Heart right ventricle (tissue), 16 donors: ENCODE data around the gene ZIC1. TPM values are rescaled to one million over a fixed set of nuclear protein-coding genes. Genes with fewer than 3 reads are reported as not detected.

Source experiments
- ATAC-seq, 8 donors: fragments of 200-7000 bp; cut with Tn5 transposase; one replicate each; pipeline ENCODE4 v1.9.1; 2020; ENCODE audit warnings: mild to moderate bottlenecking in 8 of 8, moderate library complexity in 8 of 8, moderate number of reproducible peaks in 1 of 8
- DNase-seq, 2 donors: peaks; one replicate each; pipeline ENCODE4 v3.0.0-alpha.2; 2020
- H3K27ac ChIP-seq, 10 donors: fragments of 200-600 bp; sonication (generic) in 2 of 10; one replicate each; pipeline versions ENCODE4 v1.5.0 to v1.8.0; 2020 to 2022; ENCODE audit warnings: mild to moderate bottlenecking in 3 of 10
- H3K27me3 ChIP-seq, 7 donors: fragments of 200-600 bp; one replicate each; pipeline ENCODE4 v1.8.0; 2021 to 2022; ENCODE audit warnings: mild to moderate bottlenecking in 2 of 7
- H3K36me3 ChIP-seq, 9 donors: fragments of 200-600 bp; sonication (generic) in 1 of 9; one replicate each; pipeline versions ENCODE4 v1.5.0 to v1.8.0; 2020 to 2022; ENCODE audit warnings: mild to moderate bottlenecking in 2 of 9
- H3K4me1 ChIP-seq, 9 donors: fragments of 200-600 bp; sonication (generic) in 1 of 9; one replicate each; pipeline versions ENCODE4 v1.5.0 to v1.8.0; 2020 to 2022; ENCODE audit warnings: mild to moderate bottlenecking in 4 of 9
- H3K4me3 ChIP-seq, 10 donors: fragments of 200-600 bp; sonication (generic) in 2 of 10; one replicate each; pipeline versions ENCODE4 v1.5.0 to v1.8.0; 2020 to 2022; ENCODE audit warnings: mild to moderate bottlenecking in 7 of 10, moderate library complexity in 2 of 10
- H3K9me3 ChIP-seq, 11 donors: fragments of 200-600 bp in 10 of 11; sonication (generic) in 2 of 11; one replicate each; pipeline versions ENCODE4 v1.5.0 to v1.8.0; 2013 to 2022; ENCODE audit warnings: mild to moderate bottlenecking in 2 of 11, control low read depth in 1 of 11, moderate library complexity in 1 of 11
- WGBS, 2 donors: extraction: QIAGEN DNeasy Blood & Tissue Kit; methylation state at CpG; one replicate each; pipeline ENCODE4 v1.1.7; 2013; ENCODE audit warnings: inconsistent platforms in 1 of 2; 5-methylcytosine and 5-hydroxymethylcytosine counted together
- intact Hi-C, 10 donors: fragments of 100-400 bp; cut with DNase I; formaldehyde crosslinking; loops; one replicate each; pipeline versions ENCODE4 v1.11.1 to v1.14.2; 2022
- polyA plus RNA-seq, 2 donors: library from polyadenylated mRNA; stranded (reverse); fragments of 200-250 nt; gene quantifications; one replicate each; pipeline ENCODE4 v1.2.3, GENCODE V29; 2013
- total RNA-seq, 10 donors: library from RNA; stranded (reverse); fragmentation: NEBNext Ultra II Directional in 3 of 10; extraction: Animal tissue kit (Norgen Biotek cat#: 25700) in 3 of 10; gene quantifications; one replicate each; pipeline versions ENCODE4 v1.2.1 to v1.2.4, GENCODE V29; 2021 to 2023
- TF ChIP-seq, protein P1 (sequence below), 9 donors: fragments of 200-600 bp; sonication (generic) in 2 of 9; IDR thresholded peaks; one replicate each; pipeline versions ENCODE4 v1.5.0 to v1.8.0; 2021 to 2022; ENCODE audit warnings: antibody characterized with exemption in 9 of 9, mild to moderate bottlenecking in 5 of 9, moderate library complexity in 1 of 9
- donor health status: Arrhythmogenic right ventricular cardiomyopathy.
- donor health status: ischemic (EF 13 %, LVEDD 7.1; RV severe dilation, severe dysfunction).
- donor health status: healthy with polysubstance abuse.
- donor health status: DM: no; HTN: yes; CAD: no.
- donor health status: DM: no; HTN: no; CAD: no.
- donor health status: ischemic (EF 25% LVEDD 6.9; RV normal size, moderate dysfunction).
- donor health status: ischemic (EF 25% LVEDD 5.7; RV mildly dilated, moderate dysfunction).
- donor health status: healthy.
- donor health status: DM: yes; HTN: yes; CAD: no.
- donor health status: Ischemic cardiomyopathy.
- donor health status: ischemic (EF 35%, LVEDD 5.7; RV mildly dilated, moderate dysfunction).
- donor health status: nonischemic (EF 11% LVEDD 7.7; RV severe dilation, severe dysfunction).
- donor health status: DM: yes; HTN: yes; CAD: no.
- donor health status: PGD.
- donor health status: ischemic (EF 29% LVEDD 5.4; RV normal size, mild dysfunction).
- donor health status: nonischemic (EF 23%, LVEDD 6.1; RV moderate dilation, normal function).

The ZIC1 gene
- total and polyA plus RNA-seq, 12 donors: not detected

DNA sequence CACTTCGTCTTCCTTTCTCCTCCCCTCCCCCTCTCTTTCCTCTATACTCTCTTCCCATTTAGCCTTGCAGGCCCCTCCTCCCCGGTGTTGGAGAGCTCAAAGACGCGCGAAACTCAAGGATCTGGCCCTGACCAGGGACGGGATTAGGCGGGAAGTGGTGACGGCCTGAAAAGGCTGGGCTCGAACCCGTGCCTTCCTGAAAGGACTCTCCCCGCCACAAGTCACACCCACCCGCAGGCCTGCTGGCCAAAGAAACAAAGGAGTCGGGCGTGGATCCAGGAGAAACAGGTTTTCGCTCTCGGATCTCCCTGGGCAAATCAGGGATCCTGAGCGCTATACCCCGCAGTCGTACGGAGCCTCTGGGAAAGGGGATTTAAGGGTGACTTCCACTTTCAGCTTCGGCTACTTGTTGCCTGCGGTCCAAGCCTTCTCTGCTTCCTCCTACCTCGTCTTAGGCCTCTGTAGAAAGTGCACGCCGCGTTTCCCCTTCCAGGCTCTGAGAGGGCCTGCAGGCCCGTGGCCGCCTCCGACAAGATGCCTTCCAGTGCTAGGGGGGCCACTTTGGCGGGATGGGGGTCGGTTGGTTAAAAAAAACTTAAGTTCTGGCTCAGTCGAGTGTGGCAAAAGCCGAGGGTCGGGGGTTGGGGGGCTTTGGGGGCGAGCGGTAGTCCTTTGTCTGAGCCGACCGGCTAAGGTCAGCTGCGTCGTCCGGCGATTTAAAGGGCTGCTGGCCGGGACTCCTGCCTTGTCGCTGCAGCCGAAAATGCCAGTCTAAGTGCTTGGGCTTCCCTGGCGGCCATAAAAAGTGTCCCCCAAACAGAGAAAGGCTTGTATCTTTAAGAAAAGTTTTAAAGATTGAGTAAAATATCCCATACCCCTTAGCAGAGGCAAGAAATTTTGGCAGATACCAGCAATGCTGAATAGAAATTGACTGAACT lies 11.0 kb upstream of the ZIC1 start:
- ATAC-seq (no peak), DNase-seq (no peak)
- peaks cover 43 to 100% (median 100%) of the 10 kb centered on the region in 7 donors for H3K27me3 ChIP-seq
- WGBS, 2 donors: 8 to 13% methylated on average over 46 of the region's 46 CpGs
- no peaks in the 10 kb centered on the region for H3K36me3 ChIP-seq
- intact Hi-C loops: no loop called here
- no peak overlapping the region for H3K27ac ChIP-seq
- TF ChIP-seq, protein P1, sequence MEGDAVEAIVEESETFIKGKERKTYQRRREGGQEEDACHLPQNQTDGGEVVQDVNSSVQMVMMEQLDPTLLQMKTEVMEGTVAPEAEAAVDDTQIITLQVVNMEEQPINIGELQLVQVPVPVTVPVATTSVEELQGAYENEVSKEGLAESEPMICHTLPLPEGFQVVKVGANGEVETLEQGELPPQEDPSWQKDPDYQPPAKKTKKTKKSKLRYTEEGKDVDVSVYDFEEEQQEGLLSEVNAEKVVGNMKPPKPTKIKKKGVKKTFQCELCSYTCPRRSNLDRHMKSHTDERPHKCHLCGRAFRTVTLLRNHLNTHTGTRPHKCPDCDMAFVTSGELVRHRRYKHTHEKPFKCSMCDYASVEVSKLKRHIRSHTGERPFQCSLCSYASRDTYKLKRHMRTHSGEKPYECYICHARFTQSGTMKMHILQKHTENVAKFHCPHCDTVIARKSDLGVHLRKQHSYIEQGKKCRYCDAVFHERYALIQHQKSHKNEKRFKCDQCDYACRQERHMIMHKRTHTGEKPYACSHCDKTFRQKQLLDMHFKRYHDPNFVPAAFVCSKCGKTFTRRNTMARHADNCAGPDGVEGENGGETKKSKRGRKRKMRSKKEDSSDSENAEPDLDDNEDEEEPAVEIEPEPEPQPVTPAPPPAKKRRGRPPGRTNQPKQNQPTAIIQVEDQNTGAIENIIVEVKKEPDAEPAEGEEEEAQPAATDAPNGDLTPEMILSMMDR (IDR thresholded peaks at IDR 0.05): no peak
- no peaks in the 10 kb centered on the region for H3K9me3 ChIP-seq
- H3K4me3 ChIP-seq: no peak overlapping the region
- peaks cover 2 to 36% (median 9%) of the 10 kb centered on the region in 9 donors for H3K4me1 ChIP-seq

DNA sequence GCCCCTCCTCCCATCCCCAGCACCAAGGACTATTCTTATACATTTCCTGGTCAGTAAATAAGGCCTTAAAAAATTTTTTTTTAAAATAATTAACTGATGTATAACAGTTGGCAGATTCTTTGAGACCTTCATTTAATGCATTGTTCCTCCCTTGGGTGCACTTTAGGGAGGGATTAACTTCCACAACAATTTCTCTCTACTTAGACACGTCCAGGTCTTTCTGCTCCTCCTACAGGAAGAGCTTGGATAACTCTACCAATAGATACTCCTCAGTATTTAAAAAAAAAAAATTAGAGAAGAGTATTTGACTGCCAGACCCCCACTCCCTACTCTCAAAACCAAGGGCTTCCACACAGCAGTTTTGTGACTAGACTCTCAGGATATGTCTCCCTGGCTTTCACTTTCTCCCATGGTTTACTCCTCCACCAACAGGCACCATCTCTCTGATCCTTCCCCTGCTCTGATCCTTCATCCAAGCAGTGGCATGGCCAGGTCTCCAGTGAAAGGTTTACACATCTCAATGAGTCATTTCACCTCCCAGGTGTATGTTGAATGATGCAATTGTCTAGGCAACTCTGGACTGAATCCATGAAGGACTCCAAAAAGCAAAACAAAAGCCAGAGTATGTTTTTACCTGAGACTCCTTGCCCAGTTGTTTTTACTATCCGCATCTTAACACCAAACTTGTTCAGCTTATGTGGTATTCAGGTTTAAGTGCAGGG lies 10.2 kb upstream of the ZIC1 start:
- WGBS, 2 donors: 53 to 71% methylated on average over 2 of the region's 2 CpGs
- Histone ChIP-seq H3K27me3 (peaks cover 35 to 100% (median 100%) of the 10 kb centered on the region in 7 donors), H3K9me3 (no peaks in the 10 kb centered on the region), H3K4me3 (no peak overlapping the region), H3K27ac (no peak overlapping the region), H3K4me1 (peaks cover 0 to 28% (median under 1%) of the 10 kb centered on the region in 9 donors), H3K36me3 (no peaks in the 10 kb centered on the region)
- DNase-seq (no peak), ATAC-seq (no peak)
- intact Hi-C loops: no loop called here
- TF ChIP-seq, protein P1 (IDR thresholded peaks at IDR 0.05): no peak

DNA sequence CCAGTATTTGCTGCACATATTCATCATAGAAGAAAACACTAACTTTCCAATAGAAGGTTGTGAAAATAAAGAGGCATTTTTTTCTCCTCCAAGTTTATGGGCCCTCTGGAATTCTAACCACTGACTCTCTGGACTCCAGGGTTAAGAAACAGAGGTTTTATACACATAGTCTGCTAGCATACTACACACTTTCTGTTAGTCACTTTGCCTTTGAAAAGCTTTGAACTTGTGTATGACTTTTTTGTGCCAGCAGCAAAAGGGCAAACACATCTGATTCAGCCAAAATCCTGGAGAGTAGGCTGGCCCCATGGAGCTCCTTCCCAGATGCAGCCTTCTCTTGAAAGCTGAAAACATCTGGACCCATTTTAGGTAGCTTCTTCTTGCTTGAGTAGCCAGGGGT lies 9.1 kb upstream of the ZIC1 start:
- DNase-seq (no peak), ATAC-seq (no peak)
- TF ChIP-seq, protein P1 (IDR thresholded peaks at IDR 0.05): no peak
- intact Hi-C loops: no loop called here
- Histone ChIP-seq H3K27me3 (peaks cover 32 to 100% (median 100%) of the 10 kb centered on the region in 7 donors), H3K36me3 (no peaks in the 10 kb centered on the region), H3K9me3 (no peaks in the 10 kb centered on the region), H3K27ac (no peak overlapping the region), H3K4me1 (peaks cover 0 to 22% (median 0%) of the 10 kb centered on the region in 9 donors), H3K4me3 (no peak overlapping the region)

DNA sequence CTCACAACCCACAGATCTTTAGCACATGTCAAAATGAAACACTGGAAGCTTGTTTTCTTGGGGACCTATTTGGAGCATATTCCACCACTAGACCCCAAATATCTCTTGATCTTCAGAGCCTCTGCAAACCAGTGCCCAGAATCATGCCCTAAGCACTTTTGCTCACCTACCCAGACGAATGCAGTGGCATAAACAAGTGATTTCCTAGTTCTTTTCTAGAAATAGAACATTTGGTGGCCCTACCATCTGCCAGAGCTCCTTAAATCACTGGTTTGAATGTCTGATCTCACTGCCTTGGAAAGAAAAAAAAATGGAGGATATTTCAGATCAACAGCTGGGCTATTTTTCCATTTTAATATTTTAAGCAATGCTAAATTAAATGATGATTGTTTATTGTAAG lies 8.2 kb upstream of the ZIC1 start:
- TF ChIP-seq, protein P1 (IDR thresholded peaks at IDR 0.05): no peak
- peaks cover 32 to 100% (median 100%) of the 10 kb centered on the region in 7 donors for H3K27me3 ChIP-seq

More for the DNA sequence above, 8.2 kb upstream of the ZIC1 start:
- no peak overlapping the region for H3K27ac ChIP-seq
- H3K9me3 ChIP-seq: no peaks in the 10 kb centered on the region
- H3K36me3 ChIP-seq: no peaks in the 10 kb centered on the region
- DNase-seq (no peak), ATAC-seq (no peak)
- H3K4me1 ChIP-seq: peaks cover 0 to 20% (median 0%) of the 10 kb centered on the region in 9 donors
- intact Hi-C loops: no loop called here
- H3K4me3 ChIP-seq: no peak overlapping the region
- 21 to 24% methylated on average over 1 of the region's 1 CpG for WGBS, 2 donors
